ENCODE data around the gene CYP2C18. TPM values are rescaled to one million over a fixed set of nuclear protein-coding genes. Genes with fewer than 3 reads are reported as not detected.
"Not testable (repeated sequence)": the region's sequence is repeated elsewhere in the genome, so short reads cannot be mapped to it uniquely, and the experiment has no call there.

The CYP2C18 gene
- polyA plus RNA-seq, 2 donors: 17.3 to 28.0 TPM

- Histone ChIP-seq H3K36me3 (ENCODE audit: control insufficient read depth in 2 of 2, insufficient read depth in 2 of 2, low read length in 1 of 2) (no peaks in the 10 kb centered on the region), H3K4me3 (ENCODE audit: low read depth in 1 of 2, low read length in 2 of 2) (no peak overlapping the region), H3K27me3 (ENCODE audit: control insufficient read depth in 1 of 2, insufficient read depth in 2 of 2, low read length in 2 of 2) (no peaks in the 10 kb centered on the region), H3K4me1 (ENCODE audit: control insufficient read depth in 2 of 2, insufficient read depth in 2 of 2, low read length in 1 of 2) (no peaks in the 10 kb centered on the region), H3K9me3 (ENCODE audit: control insufficient read depth in 2 of 2, insufficient read depth in 1 of 2, low read depth in 1 of 2, low read length in 1 of 2) (no peaks in the 10 kb centered on the region), H3K27ac (ENCODE audit: low read depth in 2 of 2, low read length in 1 of 2) (no peak overlapping the region)
These were observed 27.0 kb downstream of the CYP2C18 start for GRCh38 chr10:94710578-94710977.

GRCh38 chr10:94725871-94726270 lies 42.3 kb downstream of the CYP2C18 start:
- Histone ChIP-seq H3K4me1 (ENCODE audit: control insufficient read depth in 2 of 2, insufficient read depth in 2 of 2, low read length in 1 of 2) (no peaks in the 10 kb centered on the region), H3K27ac (ENCODE audit: low read depth in 2 of 2, low read length in 1 of 2) (no peak overlapping the region), H3K36me3 (ENCODE audit: control insufficient read depth in 2 of 2, insufficient read depth in 2 of 2, low read length in 1 of 2) (no peaks in the 10 kb centered on the region), H3K9me3 (ENCODE audit: control insufficient read depth in 2 of 2, insufficient read depth in 1 of 2, low read depth in 1 of 2, low read length in 1 of 2) (no peaks in the 10 kb centered on the region), H3K27me3 (ENCODE audit: control insufficient read depth in 1 of 2, insufficient read depth in 2 of 2, low read length in 2 of 2) (no peaks in the 10 kb centered on the region), H3K4me3 (ENCODE audit: low read depth in 1 of 2, low read length in 2 of 2) (no peak overlapping the region)

- H3K27ac ChIP-seq (ENCODE audit: low read depth in 2 of 2, low read length in 1 of 2): no peak overlapping the region
- no peaks in the 10 kb centered on the region for H3K9me3 ChIP-seq (ENCODE audit: control insufficient read depth in 2 of 2, insufficient read depth in 1 of 2, low read depth in 1 of 2, low read length in 1 of 2)
- 78% methylated on average over 3 of the region's 3 CpGs for WGBS, 2 donors
- H3K4me1 ChIP-seq (ENCODE audit: control insufficient read depth in 2 of 2, insufficient read depth in 2 of 2, low read length in 1 of 2): no peaks in the 10 kb centered on the region
- H3K4me3 ChIP-seq (ENCODE audit: low read depth in 1 of 2, low read length in 2 of 2): no peak overlapping the region
- H3K36me3 ChIP-seq (ENCODE audit: control insufficient read depth in 2 of 2, insufficient read depth in 2 of 2, low read length in 1 of 2): no peaks in the 10 kb centered on the region
- H3K27me3 ChIP-seq (ENCODE audit: control insufficient read depth in 1 of 2, insufficient read depth in 2 of 2, low read length in 2 of 2): no peaks in the 10 kb centered on the region
These were observed 51.7 kb downstream of the CYP2C18 start for GRCh38 chr10:94735197-94735596.

GRCh38 chr10:94738588-94738987 lies 55.1 kb downstream of the CYP2C18 start:
- Histone ChIP-seq H3K27me3 (ENCODE audit: control insufficient read depth in 1 of 2, insufficient read depth in 2 of 2, low read length in 2 of 2) (no peaks in the 10 kb centered on the region), H3K36me3 (ENCODE audit: control insufficient read depth in 2 of 2, insufficient read depth in 2 of 2, low read length in 1 of 2) (no peaks in the 10 kb centered on the region), H3K4me3 (ENCODE audit: low read depth in 1 of 2, low read length in 2 of 2) (no peak overlapping the region), H3K4me1 (ENCODE audit: control insufficient read depth in 2 of 2, insufficient read depth in 2 of 2, low read length in 1 of 2) (no peaks in the 10 kb centered on the region), H3K27ac (ENCODE audit: low read depth in 2 of 2, low read length in 1 of 2) (no peak overlapping the region), H3K9me3 (ENCODE audit: control insufficient read depth in 2 of 2, insufficient read depth in 1 of 2, low read depth in 1 of 2, low read length in 1 of 2) (no peaks in the 10 kb centered on the region)
- WGBS, 2 donors: 52 to 61% methylated on average over 2 of the region's 2 CpGs

- H3K4me3 ChIP-seq (ENCODE audit: low read depth in 1 of 2, low read length in 2 of 2): no peak overlapping the region
- no peaks in the 10 kb centered on the region for H3K27me3 ChIP-seq (ENCODE audit: control insufficient read depth in 1 of 2, insufficient read depth in 2 of 2, low read length in 2 of 2)
- H3K27ac ChIP-seq (ENCODE audit: low read depth in 2 of 2, low read length in 1 of 2): no peak overlapping the region
- 66 to 76% methylated on average over 2 of the region's 2 CpGs for WGBS, 2 donors
- no peaks in the 10 kb centered on the region for H3K36me3 ChIP-seq (ENCODE audit: control insufficient read depth in 2 of 2, insufficient read depth in 2 of 2, low read length in 1 of 2)
- H3K4me1 ChIP-seq (ENCODE audit: control insufficient read depth in 2 of 2, insufficient read depth in 2 of 2, low read length in 1 of 2): no peaks in the 10 kb centered on the region
- H3K9me3 ChIP-seq (ENCODE audit: control insufficient read depth in 2 of 2, insufficient read depth in 1 of 2, low read depth in 1 of 2, low read length in 1 of 2): peaks cover 0 to 4% of the 10 kb centered on the region in 2 donors
These were observed 63.6 kb downstream of the CYP2C18 start for GRCh38 chr10:94747137-94747536.

GRCh38 chr10:94747838-94748237 lies 64.3 kb downstream of the CYP2C18 start:
- peaks cover 0 to 4% of the 10 kb centered on the region in 2 donors for H3K9me3 ChIP-seq (ENCODE audit: control insufficient read depth in 2 of 2, insufficient read depth in 1 of 2, low read depth in 1 of 2, low read length in 1 of 2)
- no peaks in the 10 kb centered on the region for H3K4me1 ChIP-seq (ENCODE audit: control insufficient read depth in 2 of 2, insufficient read depth in 2 of 2, low read length in 1 of 2)
- H3K27ac ChIP-seq (ENCODE audit: low read depth in 2 of 2, low read length in 1 of 2): no peak overlapping the region
- H3K4me3 ChIP-seq (ENCODE audit: low read depth in 1 of 2, low read length in 2 of 2): no peak overlapping the region
- H3K27me3 ChIP-seq (ENCODE audit: control insufficient read depth in 1 of 2, insufficient read depth in 2 of 2, low read length in 2 of 2): no peaks in the 10 kb centered on the region
- 55 to 75% methylated on average over 4 of the region's 4 CpGs for WGBS, 2 donors
- H3K36me3 ChIP-seq (ENCODE audit: control insufficient read depth in 2 of 2, insufficient read depth in 2 of 2, low read length in 1 of 2): no peaks in the 10 kb centered on the region

GRCh38 chr10:94757916-94758315 lies 74.4 kb downstream of the CYP2C18 start:
- Histone ChIP-seq H3K27me3 (ENCODE audit: control insufficient read depth in 1 of 2, insufficient read depth in 2 of 2, low read length in 2 of 2) (no peaks in the 10 kb centered on the region), H3K9me3 (ENCODE audit: control insufficient read depth in 2 of 2, insufficient read depth in 1 of 2, low read depth in 1 of 2, low read length in 1 of 2) (no peaks in the 10 kb centered on the region), H3K36me3 (ENCODE audit: control insufficient read depth in 2 of 2, insufficient read depth in 2 of 2, low read length in 1 of 2) (no peaks in the 10 kb centered on the region), H3K27ac (ENCODE audit: low read depth in 2 of 2, low read length in 1 of 2) (no peak overlapping the region), H3K4me3 (ENCODE audit: low read depth in 1 of 2, low read length in 2 of 2) (no peak overlapping the region), H3K4me1 (ENCODE audit: control insufficient read depth in 2 of 2, insufficient read depth in 2 of 2, low read length in 1 of 2) (no peaks in the 10 kb centered on the region)
- 73 to 75% methylated on average over 2 of the region's 2 CpGs for WGBS, 2 donors

GRCh38 chr10:94760586-94761178 lies 77.2 kb downstream of the CYP2C18 start:
- WGBS, 2 donors: 63 to 72% methylated on average over 2 of the region's 2 CpGs
- Histone ChIP-seq H3K4me3 (ENCODE audit: low read depth in 1 of 2, low read length in 2 of 2) (no peak overlapping the region), H3K27me3 (ENCODE audit: control insufficient read depth in 1 of 2, insufficient read depth in 2 of 2, low read length in 2 of 2) (no peaks in the 10 kb centered on the region), H3K9me3 (ENCODE audit: control insufficient read depth in 2 of 2, insufficient read depth in 1 of 2, low read depth in 1 of 2, low read length in 1 of 2) (no peaks in the 10 kb centered on the region), H3K4me1 (ENCODE audit: control insufficient read depth in 2 of 2, insufficient read depth in 2 of 2, low read length in 1 of 2) (no peaks in the 10 kb centered on the region), H3K27ac (ENCODE audit: low read depth in 2 of 2, low read length in 1 of 2) (no peak overlapping the region), H3K36me3 (ENCODE audit: control insufficient read depth in 2 of 2, insufficient read depth in 2 of 2, low read length in 1 of 2) (no peaks in the 10 kb centered on the region)

GRCh38 chr10:94762393-94762792 lies 78.9 kb downstream of the CYP2C18 start, which contains the start of gene CYP2C19:
CYP2C19 (plus strand) TSS chr10:94762681; CDS start chr10:94762706, 25 bp downstream.
- no peaks in the 10 kb centered on the region for H3K4me1 ChIP-seq (ENCODE audit: control insufficient read depth in 2 of 2, insufficient read depth in 2 of 2, low read length in 1 of 2)
- no peak within 1 kb of the TSS for H3K4me3 ChIP-seq (ENCODE audit: low read depth in 1 of 2, low read length in 2 of 2)
- no peaks in the 10 kb centered on the region for H3K27me3 ChIP-seq (ENCODE audit: control insufficient read depth in 1 of 2, insufficient read depth in 2 of 2, low read length in 2 of 2)
- H3K9me3 ChIP-seq (ENCODE audit: control insufficient read depth in 2 of 2, insufficient read depth in 1 of 2, low read depth in 1 of 2, low read length in 1 of 2): no peaks in the 10 kb centered on the region
- WGBS, 2 donors: 67 to 68% methylated on average over 3 of the region's 3 CpGs
- H3K27ac ChIP-seq (ENCODE audit: low read depth in 2 of 2, low read length in 1 of 2): no peak within 1 kb of the TSS
- H3K36me3 ChIP-seq (ENCODE audit: control insufficient read depth in 2 of 2, insufficient read depth in 2 of 2, low read length in 1 of 2): no peaks in the 10 kb centered on the region

GRCh38 chr10:94775425-94775824 lies 91.9 kb downstream of the CYP2C18 start:
- H3K4me1 ChIP-seq (ENCODE audit: control insufficient read depth in 2 of 2, insufficient read depth in 2 of 2, low read length in 1 of 2); H3K27ac ChIP-seq (ENCODE audit: low read depth in 2 of 2, low read length in 1 of 2); H3K27me3 ChIP-seq (ENCODE audit: control insufficient read depth in 1 of 2, insufficient read depth in 2 of 2, low read length in 2 of 2); H3K36me3 ChIP-seq (ENCODE audit: control insufficient read depth in 2 of 2, insufficient read depth in 2 of 2, low read length in 1 of 2); H3K4me3 ChIP-seq (ENCODE audit: low read depth in 1 of 2, low read length in 2 of 2); H3K9me3 ChIP-seq (ENCODE audit: control insufficient read depth in 2 of 2, insufficient read depth in 1 of 2, low read depth in 1 of 2, low read length in 1 of 2): not testable (repeated sequence)
- 88 to 95% methylated on average over 6 of the region's 6 CpGs for WGBS, 2 donors

All from esophagus (tissue), 2 donors.